HG02981 (cell line): ENCODE measurements around the gene KLHL25.

Source experiments
- ATAC-seq: cut with Tn5 transposase; IDR thresholded peaks from one replicate; pipeline ENCODE4 v1.9.1; 2021; ENCODE audit warnings: mild to moderate bottlenecking, moderate library complexity; ENCODE audit not compliant: unreplicated experiment

The KLHL25 gene

DNA sequence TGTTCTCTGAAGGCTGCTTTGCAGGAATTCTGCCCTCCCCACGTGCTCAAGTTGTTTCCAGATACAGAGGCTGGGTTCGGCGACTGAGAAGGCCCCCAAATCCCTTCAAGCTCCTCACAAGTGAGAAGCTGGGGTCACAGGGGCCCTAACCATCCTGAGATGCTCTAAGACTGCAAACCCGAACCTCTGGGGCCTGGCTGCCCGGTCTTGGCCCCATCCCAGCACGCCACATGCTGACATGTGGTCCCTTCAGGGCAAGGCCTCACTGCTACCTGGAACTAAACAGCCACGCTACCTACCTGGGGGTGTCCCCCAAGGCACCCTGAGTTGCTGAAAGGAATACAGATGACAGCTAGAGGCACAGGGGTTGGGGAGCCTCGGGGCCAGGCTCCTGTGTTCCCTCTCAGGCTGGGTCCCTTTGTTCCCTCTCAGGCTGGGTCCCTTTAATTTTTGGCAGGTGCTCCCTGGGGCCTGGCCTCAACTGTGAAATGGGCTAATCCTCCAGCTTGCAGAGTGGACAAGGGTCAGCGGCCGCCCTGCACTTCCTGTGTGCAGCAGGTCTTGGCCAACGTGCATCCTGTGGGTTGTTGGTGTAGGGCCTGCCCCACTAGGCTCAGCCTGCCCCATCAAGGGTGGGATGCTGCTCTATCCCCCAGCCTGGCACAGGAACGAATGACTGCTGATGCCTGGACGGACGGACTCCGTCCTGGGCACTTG, 32.5 kb downstream of the KLHL25 start:
- no peak for ATAC-seq

DNA sequence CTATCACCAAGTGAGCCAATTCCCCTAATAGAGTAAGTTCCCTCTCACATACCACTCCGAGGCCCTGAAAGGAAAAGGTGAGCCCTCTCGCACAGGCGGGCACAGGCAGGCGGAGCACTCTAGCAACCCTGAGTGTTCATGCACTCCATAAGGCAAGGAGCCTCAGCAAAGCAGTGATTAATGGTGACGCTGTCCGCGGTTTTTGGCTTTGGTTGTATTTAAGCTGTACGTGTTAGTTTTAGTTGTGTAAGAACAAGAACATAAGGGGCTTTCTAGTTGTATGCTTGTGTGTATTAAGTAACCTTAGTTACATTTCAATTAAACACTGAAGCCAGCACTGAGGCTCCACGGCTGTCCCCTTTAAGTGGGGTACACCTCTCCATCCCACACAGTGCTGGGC, 33.1 kb downstream of the KLHL25 start:
- ATAC-seq = no peak

DNA sequence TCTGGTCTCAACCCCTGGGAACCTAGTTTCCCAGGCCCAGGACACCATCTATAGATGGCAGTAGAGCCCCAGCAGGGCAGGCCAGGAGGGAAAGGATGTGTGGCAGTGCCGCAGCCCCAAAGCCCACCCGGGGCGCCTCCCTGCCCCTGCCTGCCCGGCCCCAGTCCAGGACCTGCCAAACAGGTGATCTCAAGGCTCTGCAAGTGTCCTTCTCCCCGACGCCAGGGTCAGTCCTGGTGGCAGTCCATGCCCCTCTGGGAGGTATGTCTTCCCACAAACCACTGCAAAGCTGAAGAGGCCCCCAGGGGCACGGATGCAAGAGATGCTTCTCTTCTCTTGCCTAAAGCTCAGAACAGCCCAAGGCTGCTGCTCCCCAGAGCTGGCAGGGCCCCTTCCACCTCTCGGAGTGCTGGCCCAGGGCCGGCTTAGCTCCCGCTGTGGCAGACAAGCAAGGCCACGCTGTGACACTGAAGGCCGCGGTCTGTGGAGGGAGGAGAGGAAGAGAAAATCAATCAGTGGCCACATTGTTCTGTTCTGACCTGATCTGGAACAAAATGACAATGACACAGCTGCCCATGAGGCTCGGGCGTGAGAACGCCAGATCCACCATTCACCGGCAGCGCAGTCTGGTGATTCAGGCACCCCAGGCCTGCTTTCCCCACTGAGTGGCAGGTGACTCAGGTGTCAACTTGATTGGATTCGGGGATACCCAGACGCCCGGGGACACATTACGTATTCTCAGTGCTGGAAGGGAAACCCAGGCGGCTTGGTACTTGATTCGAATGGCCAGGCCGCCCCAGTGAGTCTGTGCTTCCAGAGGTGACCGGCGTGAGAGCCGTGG, 34.0 kb downstream of the KLHL25 start:
- ATAC-seq = no peak

- no peak for ATAC-seq
Measured at GRCh38 chr15:85760049-85760448, 34.7 kb downstream of the KLHL25 start.

DNA sequence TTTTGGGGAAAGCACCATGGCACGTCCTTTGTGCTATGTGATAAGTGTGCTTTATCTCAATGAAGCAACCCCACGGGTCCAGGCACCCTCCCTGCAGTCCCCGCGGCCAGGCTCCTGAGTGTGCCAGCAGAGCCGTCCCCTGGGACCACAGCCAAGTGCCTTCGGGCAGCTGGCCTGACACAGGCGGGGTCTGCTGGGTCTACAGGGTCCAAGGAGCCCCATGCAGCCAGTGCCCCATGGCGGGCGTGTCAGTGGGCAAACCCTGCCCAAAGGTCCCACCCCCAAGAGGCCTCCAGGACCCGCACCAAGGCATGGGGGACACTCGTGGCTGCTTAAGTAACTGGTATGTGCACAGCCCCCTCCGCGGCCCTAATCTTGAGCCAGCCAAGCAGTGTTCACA, 35.3 kb downstream of the KLHL25 start:
- ATAC-seq = no peak

DNA sequence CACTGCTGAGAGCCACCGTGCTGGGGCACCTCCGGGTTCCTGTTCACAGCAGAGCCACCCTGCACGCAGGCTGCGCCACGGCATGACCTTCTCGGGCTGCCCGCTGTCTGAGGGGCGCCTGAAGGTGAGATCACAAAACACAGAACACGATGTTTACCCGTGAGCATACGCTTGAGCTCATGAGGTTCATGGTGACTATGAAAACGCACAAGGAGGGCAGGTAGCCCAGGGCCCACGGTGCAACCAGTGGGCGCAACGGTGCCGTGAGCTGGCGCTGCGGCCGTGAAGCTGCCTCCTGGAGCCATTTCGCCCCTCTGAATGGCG, 36.1 kb downstream of the KLHL25 start:
- ATAC-seq = no peak

- ATAC-seq = no peak
Measured at GRCh38 chr15:85757939-85758654, 36.6 kb downstream of the KLHL25 start.

GRCh38 chr15:85757073-85757938, 37.4 kb downstream of the KLHL25 start:
- ATAC-seq = no peak

DNA sequence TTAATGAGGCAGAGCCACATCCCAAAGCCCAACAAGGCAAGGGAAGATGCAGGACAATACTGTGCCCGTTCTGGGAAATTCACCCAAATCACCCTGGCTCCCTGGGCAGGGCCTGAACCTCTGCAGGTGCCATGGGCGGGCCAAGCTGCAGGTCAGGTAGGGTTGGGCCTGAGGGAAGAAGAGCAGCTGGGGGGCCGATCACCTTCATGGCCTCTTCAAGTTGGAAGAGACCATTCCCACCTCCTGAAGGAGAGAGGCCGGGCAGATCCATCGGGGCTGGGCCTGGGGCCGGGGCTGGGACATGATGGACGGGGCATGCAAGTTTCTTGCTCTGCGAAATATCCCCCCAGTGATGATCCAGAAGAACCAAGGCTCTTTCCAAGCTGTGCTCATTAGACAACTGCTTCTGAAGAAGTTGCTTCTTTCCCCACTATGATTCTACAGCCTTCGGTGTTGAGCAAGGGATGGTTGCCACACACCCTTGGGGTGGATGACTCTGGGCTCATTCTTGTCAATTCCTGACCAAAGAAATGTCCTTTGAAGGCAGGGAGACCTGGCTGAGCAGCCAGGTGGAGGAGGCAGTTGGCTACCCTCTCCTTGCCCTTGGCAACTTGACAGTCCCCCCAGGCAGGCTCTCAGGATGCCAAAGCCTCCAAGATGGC, 38.2 kb downstream of the KLHL25 start:
- no peak for ATAC-seq

- no peak for ATAC-seq
Measured at GRCh38 chr15:85755942-85756341, 38.8 kb downstream of the KLHL25 start.

- no peak for ATAC-seq
Measured at GRCh38 chr15:85755471-85755870, 39.3 kb downstream of the KLHL25 start.

DNA sequence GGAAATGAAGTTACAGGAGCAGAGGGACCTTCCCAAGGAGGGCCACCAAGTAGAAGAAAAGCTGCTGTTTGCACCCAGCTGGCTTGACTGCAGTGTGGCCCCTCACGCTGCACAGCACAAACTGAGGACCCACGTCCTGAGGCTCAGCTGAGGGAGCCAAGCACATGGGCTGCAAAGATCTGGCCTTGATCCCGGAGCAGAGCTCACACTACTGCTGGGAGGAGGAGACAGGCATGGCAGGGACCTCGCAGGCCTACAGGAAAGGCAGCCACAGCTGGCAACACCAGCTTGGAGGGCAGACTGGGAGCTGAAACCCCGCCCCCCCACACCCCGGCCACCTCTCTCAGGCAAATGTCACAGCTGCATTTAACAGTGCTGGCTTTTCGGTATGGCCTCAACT, 39.7 kb downstream of the KLHL25 start:
- ATAC-seq = no peak

GRCh38 chr15:85753791-85754452, 40.8 kb downstream of the KLHL25 start:
- ATAC-seq = no peak

GRCh38 chr15:85753261-85753660, 41.5 kb downstream of the KLHL25 start:
- ATAC-seq = no peak

GRCh38 chr15:85752491-85752961, 42.2 kb downstream of the KLHL25 start:
- ATAC-seq = no peak

- no peak for ATAC-seq
Measured at GRCh38 chr15:85752124-85752475, 42.6 kb downstream of the KLHL25 start.

- no peak for ATAC-seq
Measured at GRCh38 chr15:85751291-85752123, 43.2 kb downstream of the KLHL25 start.

DNA sequence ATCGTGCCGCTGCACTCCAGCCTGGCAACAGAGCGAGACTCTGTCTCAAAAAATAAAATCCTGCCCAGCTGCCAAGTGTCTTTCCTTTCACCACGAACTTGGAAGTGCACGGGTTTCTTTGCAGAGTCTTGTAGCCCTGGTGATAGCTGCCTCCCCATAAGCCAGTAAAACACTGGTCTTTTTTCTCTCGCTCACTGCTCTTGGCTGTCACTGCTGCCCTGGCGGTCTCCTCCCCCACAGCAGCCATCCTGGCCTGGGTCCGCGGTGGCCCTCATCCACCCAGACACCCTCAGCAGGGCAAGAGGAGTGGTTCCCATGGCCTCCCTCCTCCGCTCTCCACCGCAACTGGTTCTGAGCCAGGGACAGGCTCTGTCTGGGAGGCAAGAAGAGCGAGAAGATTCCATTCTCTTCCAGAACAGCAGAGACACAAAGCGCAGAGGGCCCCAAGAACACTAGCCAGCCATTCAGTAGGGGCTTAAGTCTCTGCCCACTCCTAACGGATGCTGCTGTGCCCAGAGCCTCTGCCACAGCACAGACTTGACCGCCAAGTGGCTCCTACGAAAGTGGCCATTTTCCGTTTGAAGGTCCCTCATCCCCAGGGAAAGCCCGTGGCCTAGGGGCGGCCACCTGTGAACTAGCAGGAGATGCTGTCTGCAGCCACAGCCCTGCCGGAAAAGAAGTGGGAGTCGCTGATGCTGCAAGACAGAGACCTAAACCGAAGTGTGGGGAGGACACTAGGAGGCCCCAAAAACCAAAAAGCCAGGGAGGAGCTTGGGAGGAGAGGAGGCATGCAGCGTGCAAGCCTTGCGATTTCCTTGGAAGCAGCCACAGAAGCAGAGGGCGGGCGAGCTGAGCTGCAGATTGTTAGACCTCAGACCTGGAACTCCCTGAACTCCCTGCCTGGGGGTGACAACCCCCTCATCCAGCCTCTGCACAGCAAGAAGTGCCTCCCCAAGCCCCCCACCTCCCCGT, 44.1 kb downstream of the KLHL25 start:
- no peak for ATAC-seq
